B cell (primary cell): ENCODE results near the gene TP53BP1.

Experiments
- EZH2 ChIP-seq: IDR thresholded peaks from 2 replicates; pipeline ENCODE4 v1.6.1; 2012; ENCODE audit warnings: borderline replicate concordance, low read depth, mild to moderate bottlenecking, moderate library complexity, low read length; ENCODE audit not compliant: insufficient read depth, poor library complexity, severe bottlenecking
- TF ChIP-seq, protein P1 (sequence below): fragments of 200-600 bp; IDR thresholded peaks from one replicate; pipeline ENCODE4 v1.8.0; 2022; ENCODE audit warnings: antibody characterized with exemption, mild to moderate bottlenecking

DNA sequence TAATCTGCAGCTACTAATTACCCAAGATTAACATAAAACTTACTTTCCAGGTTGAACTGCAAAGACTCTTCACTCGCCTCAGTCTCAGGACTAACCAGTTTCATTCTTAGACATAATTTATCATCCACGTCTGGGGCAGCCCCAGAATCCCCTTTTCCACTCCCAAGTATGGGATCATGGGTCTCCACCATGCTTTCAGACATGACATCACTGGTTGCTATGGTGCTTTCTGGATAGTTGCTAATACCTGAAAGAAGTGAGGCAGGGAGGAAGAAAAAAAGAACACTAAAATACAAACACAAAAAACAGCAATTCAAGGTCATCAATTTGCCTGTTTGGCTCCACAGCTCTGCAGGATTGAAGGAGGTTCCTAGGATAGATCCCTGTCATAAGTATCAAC is 46.6 kb downstream of the TP53BP1 start:
- TF ChIP-seq, protein P1, sequence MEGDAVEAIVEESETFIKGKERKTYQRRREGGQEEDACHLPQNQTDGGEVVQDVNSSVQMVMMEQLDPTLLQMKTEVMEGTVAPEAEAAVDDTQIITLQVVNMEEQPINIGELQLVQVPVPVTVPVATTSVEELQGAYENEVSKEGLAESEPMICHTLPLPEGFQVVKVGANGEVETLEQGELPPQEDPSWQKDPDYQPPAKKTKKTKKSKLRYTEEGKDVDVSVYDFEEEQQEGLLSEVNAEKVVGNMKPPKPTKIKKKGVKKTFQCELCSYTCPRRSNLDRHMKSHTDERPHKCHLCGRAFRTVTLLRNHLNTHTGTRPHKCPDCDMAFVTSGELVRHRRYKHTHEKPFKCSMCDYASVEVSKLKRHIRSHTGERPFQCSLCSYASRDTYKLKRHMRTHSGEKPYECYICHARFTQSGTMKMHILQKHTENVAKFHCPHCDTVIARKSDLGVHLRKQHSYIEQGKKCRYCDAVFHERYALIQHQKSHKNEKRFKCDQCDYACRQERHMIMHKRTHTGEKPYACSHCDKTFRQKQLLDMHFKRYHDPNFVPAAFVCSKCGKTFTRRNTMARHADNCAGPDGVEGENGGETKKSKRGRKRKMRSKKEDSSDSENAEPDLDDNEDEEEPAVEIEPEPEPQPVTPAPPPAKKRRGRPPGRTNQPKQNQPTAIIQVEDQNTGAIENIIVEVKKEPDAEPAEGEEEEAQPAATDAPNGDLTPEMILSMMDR: no peak
- no peak for TF ChIP-seq EZH2
